ENCODE data around the gene PKP3. TPM values are rescaled to one million over a fixed set of nuclear protein-coding genes. Genes with fewer than 3 reads are reported as not detected.

Gene PKP3
- total RNA-seq, 6 donors from 2014 or later: 33.4 to 86.3 (median 55.2) TPM

DNA sequence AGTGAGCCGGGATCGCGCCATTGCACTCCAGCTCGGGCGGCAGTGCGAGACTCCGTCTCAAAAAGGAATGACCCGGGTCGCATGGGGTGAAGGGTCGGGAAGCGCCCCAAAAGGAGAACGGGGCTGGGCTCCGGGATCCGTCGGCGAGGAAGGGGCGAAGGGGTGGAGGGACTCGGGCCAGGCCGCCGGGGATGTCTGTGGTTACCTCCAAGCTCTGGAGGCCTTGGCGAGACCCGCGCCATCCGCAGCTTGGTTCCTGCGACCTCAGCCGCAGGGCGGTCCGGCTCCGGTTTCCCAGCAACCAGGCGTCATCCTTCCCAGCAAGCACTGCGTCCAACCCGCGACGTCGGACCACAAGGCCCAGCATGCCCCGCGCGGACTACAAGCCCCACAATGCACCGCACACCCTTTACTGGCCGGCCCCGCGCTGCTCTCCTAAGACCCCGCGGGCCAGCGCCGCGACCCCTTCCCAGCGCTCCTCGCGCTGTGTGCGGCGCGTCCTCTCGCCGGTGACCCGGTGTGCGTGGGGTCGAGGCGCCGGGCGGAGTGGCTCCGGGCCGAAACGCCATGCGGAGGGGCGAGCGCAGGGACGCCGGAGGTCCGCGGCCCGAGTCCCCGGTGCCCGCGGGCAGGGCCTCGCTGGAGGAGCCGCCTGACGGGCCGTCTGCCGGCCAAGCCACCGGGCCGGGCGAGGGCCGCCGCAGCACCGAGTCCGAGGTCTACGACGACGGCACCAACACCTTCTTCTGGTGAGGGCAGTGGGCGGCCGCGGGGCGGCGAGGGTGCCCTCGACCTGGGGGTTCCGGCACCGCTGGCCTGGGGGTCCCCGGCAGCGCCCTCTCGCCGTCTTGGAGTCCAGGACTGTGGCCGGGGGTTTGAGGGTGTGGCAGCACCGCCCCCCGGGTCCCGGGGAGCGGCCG lies 56.1 kb downstream of the PKP3 start, which contains the start of gene PTDSS2:
Gene PTDSS2 (plus strand): TSS at position 391 of the 920 bp plus-strand sequence. CDS start 177 bp downstream, at position 568.
- 1 to 2% methylated on average over 27 to 31 of the region's 108 CpGs for WGBS, 2 donors
- Histone ChIP-seq H3K27ac (peak within 1 kb of the TSS; percentile 88 to 96 (median 92)), H3K36me3 (peaks cover 0 to 23% (median 13%) of the 10 kb centered on the region in 4 donors), H3K27me3 (no peaks in the 10 kb centered on the region), H3K9me3 (no peaks in the 10 kb centered on the region), H3K4me1 (peaks cover 28 to 41% (median 33%) of the 10 kb centered on the region in 4 donors), H3K4me3 (peak within 1 kb of the TSS; percentile 68 to 99 (median 90))
- ATAC-seq (ENCODE audit: low FRiP score in 2 of 2) (peak; percentile 93 to 95), DNase-seq (peak; percentile 98 to 99)
- TF ChIP-seq, protein P1, sequence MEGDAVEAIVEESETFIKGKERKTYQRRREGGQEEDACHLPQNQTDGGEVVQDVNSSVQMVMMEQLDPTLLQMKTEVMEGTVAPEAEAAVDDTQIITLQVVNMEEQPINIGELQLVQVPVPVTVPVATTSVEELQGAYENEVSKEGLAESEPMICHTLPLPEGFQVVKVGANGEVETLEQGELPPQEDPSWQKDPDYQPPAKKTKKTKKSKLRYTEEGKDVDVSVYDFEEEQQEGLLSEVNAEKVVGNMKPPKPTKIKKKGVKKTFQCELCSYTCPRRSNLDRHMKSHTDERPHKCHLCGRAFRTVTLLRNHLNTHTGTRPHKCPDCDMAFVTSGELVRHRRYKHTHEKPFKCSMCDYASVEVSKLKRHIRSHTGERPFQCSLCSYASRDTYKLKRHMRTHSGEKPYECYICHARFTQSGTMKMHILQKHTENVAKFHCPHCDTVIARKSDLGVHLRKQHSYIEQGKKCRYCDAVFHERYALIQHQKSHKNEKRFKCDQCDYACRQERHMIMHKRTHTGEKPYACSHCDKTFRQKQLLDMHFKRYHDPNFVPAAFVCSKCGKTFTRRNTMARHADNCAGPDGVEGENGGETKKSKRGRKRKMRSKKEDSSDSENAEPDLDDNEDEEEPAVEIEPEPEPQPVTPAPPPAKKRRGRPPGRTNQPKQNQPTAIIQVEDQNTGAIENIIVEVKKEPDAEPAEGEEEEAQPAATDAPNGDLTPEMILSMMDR (IDR thresholded peaks at IDR 0.05): peak in 3 of 6 experiments; percentile 8 to 60 (median 24)
- TF ChIP-seq POLR2AphosphoS5 (IDR thresholded peaks at IDR 0.05): peak; percentile 94 to 95
- TF ChIP-seq EP300 (IDR thresholded peaks at IDR 0.05): peak in 1 of 4 donors; percentile 74
- TF ChIP-seq POLR2A (IDR thresholded peaks at IDR 0.05): peak in 3 of 4 donors; percentile 61 to 86 (median 78)

DNA sequence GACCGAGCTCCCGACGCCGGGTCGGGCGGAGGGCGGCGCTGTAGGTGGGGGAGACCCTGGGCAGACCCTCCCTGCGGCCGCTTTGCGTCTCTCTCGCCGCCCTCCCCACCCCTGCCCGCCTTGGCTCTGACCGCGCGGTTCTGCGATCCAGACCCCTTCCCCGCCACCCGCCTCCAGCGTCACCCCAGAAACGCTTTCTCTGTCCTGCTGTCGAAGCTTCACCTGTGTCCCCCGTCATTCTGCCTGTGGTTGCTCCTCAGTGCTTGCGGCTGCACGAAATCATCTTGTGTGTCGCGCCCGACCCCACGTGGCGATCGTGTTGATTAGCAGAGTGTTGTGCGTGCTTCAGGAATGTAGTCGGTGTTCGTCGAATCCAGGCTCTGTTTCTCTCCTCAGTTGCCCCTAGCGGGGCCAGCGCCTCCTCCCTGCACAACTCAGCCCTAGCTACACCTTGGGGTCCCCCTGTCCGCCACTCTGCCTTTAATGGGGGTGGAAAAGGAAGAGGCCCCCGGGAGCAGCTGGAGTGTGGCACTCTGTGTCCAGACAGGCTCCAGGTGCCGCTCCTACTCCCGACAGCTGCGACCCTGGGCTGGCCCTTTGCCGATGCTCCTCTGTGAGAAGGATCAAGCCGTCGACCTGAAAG lies 56.9 kb downstream of the PKP3 start:
- WGBS, 2 donors: 5 to 33% methylated on average over 1 to 37 of the region's 46 CpGs
- peaks cover 28 to 41% (median 32%) of the 10 kb centered on the region in 4 donors for H3K4me1 ChIP-seq
- H3K9me3 ChIP-seq: no peaks in the 10 kb centered on the region
- H3K4me3 ChIP-seq: peak overlapping the region; percentile 68 to 99 (median 90)
- no peaks in the 10 kb centered on the region for H3K27me3 ChIP-seq
- peak in 1 of 2 donors; percentile 29 for ATAC-seq (ENCODE audit: low FRiP score in 2 of 2)
- TF ChIP-seq, protein P1 (IDR thresholded peaks at IDR 0.05): peak in 3 of 6 experiments; percentile 16 to 43 (median 40)
- TF ChIP-seq EP300 (IDR thresholded peaks at IDR 0.05): no peak
- peak overlapping the region; percentile 75 to 96 (median 92) for H3K27ac ChIP-seq
- peaks cover 0 to 23% (median 14%) of the 10 kb centered on the region in 4 donors for H3K36me3 ChIP-seq
- peak; percentile 74 to 87 for DNase-seq

DNA sequence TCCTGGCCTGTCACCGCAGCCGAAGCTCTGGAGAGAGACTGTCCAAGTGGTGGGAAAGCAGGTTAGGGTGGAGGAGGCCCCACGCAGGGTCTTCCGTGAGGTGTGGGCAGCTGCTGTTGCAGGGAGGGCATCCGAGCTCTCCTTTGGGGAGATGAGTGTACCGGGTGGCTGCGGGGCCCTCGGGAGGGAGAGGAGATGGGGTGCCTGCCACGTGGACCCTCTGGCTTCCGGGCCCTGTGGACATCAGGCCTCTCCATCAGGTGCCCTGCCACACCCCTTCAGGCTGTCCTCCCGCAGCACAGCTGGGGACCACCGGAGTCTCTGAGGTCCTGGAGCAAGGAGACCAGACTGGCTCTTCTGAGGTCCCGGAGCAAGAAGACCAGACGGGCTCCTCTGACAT lies 57.7 kb downstream of the PKP3 start:
- ATAC-seq (ENCODE audit: low FRiP score in 2 of 2) (no peak), DNase-seq (no peak)
- Histone ChIP-seq H3K9me3 (no peaks in the 10 kb centered on the region), H3K27me3 (no peaks in the 10 kb centered on the region), H3K27ac (peak overlapping the region in 1 of 4 donors; percentile 96), H3K4me3 (peak overlapping the region in 3 of 4 donors; percentile 68 to 99 (median 90)), H3K4me1 (peaks cover 28 to 41% (median 32%) of the 10 kb centered on the region in 4 donors), H3K36me3 (peaks cover 0 to 23% (median 14%) of the 10 kb centered on the region in 4 donors)
- TF ChIP-seq EP300 (IDR thresholded peaks at IDR 0.05) (no peak), POLR2AphosphoS5 (IDR thresholded peaks at IDR 0.05) (no peak), POLR2A (IDR thresholded peaks at IDR 0.05) (no peak)
- TF ChIP-seq, protein P1 (IDR thresholded peaks at IDR 0.05): no peak
- 93 to 95% methylated on average over 12 to 14 of the region's 14 CpGs for WGBS, 2 donors

DNA sequence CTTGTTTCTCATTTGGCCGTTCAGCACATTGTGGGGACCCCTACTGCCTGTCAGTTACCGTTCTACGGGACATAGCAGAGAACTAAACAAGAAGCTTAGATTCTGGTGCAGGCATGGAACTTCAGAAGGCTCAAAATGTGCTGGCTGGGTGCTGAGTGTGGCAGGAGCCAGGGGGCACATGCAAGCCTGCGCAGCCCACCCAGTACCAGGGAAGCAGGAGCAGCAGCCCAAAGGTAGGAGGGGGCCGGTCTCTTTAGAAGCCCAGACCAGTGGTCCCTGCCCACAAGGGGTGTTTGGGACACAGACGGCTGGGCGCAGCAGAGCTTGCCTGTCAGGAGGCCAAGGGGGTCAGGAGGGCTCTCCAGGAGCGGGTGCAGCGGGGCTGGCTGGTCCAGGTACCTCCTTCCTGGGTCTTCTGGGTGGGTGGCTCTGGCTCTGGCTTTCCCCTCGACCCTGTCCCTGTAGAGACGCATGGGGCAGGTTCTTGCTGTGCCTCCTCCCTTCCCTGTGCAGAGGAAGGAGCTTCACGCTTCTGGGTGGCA lies 58.3 kb downstream of the PKP3 start:
- ATAC-seq (ENCODE audit: low FRiP score in 2 of 2) (no peak), DNase-seq (no peak)
- WGBS, 2 donors: 87 to 99% methylated on average over 12 of the region's 12 CpGs
- no peak for TF ChIP-seq POLR2A (IDR thresholded peaks at IDR 0.05)
- TF ChIP-seq POLR2AphosphoS5 (IDR thresholded peaks at IDR 0.05): no peak
- TF ChIP-seq EP300 (IDR thresholded peaks at IDR 0.05): no peak
- TF ChIP-seq, protein P1 (IDR thresholded peaks at IDR 0.05): no peak
- Histone ChIP-seq H3K27me3 (no peaks in the 10 kb centered on the region), H3K9me3 (no peaks in the 10 kb centered on the region), H3K4me1 (peaks cover 28 to 41% (median 32%) of the 10 kb centered on the region in 4 donors), H3K27ac (no peak overlapping the region), H3K4me3 (no peak overlapping the region), H3K36me3 (peaks cover 0 to 23% (median 14%) of the 10 kb centered on the region in 4 donors)

Data from upper lobe of left lung (tissue), 6 donors.